Keratinocyte (primary cell): ENCODE measurements around the gene ENTPD2.

Experiments
- EZH2 ChIP-seq: IDR thresholded peaks from one replicate; pipeline ENCODE4 v1.6.1; 2012; ENCODE audit warnings: inconsistent platforms, mild to moderate bottlenecking, low read length, moderate library complexity
- TF ChIP-seq, protein P1 (sequence below), 3 experiments: IDR thresholded peaks in 1 of 3; conservative IDR thresholded peaks in 1 of 3; optimal IDR thresholded peaks in 1 of 3; 2 replicates in 2 of 3; 3 replicates in 1 of 3; pipeline versions ENCODE3 to v1.5.1; 2011; ENCODE audit warnings: low read length in 3 of 3, mild to moderate bottlenecking in 3 of 3, moderate library complexity in 2 of 3, control low read depth in 1 of 3, inconsistent platforms in 1 of 3; ENCODE audit not compliant: insufficient read depth in 2 of 3; ENCODE audit errors: extremely low read depth in 1 of 3

DNA sequence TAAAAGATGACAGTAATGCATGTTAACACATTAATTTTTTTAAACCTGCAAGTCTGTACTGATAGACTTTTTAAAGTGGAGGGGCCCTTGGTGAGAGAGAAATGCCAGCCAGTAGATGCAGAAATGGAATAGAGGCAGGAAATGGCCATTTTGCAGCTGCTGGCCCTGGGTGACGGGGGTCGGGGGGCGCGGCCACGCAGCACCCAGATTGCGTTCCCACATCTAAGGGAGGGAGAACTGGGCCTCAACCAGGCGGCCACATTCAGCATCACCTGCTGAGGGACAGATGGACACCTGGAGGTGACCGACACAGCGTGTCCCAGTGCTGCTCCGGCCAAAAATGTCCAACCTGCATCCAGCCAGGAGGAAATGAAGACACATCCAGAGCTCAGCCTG lies 51.2 kb downstream of the ENTPD2 start:
- TF ChIP-seq, protein P1, sequence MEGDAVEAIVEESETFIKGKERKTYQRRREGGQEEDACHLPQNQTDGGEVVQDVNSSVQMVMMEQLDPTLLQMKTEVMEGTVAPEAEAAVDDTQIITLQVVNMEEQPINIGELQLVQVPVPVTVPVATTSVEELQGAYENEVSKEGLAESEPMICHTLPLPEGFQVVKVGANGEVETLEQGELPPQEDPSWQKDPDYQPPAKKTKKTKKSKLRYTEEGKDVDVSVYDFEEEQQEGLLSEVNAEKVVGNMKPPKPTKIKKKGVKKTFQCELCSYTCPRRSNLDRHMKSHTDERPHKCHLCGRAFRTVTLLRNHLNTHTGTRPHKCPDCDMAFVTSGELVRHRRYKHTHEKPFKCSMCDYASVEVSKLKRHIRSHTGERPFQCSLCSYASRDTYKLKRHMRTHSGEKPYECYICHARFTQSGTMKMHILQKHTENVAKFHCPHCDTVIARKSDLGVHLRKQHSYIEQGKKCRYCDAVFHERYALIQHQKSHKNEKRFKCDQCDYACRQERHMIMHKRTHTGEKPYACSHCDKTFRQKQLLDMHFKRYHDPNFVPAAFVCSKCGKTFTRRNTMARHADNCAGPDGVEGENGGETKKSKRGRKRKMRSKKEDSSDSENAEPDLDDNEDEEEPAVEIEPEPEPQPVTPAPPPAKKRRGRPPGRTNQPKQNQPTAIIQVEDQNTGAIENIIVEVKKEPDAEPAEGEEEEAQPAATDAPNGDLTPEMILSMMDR (optimal IDR thresholded peaks at IDR 0.05 in 1 of 3, IDR thresholded peaks at IDR 0.05 in 1 of 3, conservative IDR thresholded peaks at IDR 0.05 in 1 of 3; ENCODE audit: extremely low read depth in 1 of 3, insufficient read depth in 2 of 3, low read length in 3 of 3): no peak
- no peak for TF ChIP-seq EZH2
